Activated CD4-positive, alpha-beta T cell treated with anti-CD3 and anti-CD28 coated beads for 36 hours (primary cell): ENCODE measurements around the gene ZNF562. TPM values are rescaled to one million over a fixed set of nuclear protein-coding genes. Genes with fewer than 3 reads are reported as not detected.

Experiments used
- ATAC-seq: fragments of 200-7000 bp; cut with Tn5 transposase; one replicate; pipeline ENCODE4 v1.10.0; 2021; ENCODE audit warnings: mild to moderate bottlenecking, moderate library complexity
- CTCF ChIA-PET: fragments of 350-600 bp; sonication (Branson Sonifier 250); formaldehyde crosslinking; loops from one replicate; lab custom pipeline; 2021; ENCODE audit warnings: antibody characterized with exemption; lab: Charles Lee
- POLR2A ChIA-PET: fragments of 350-600 bp; sonication (Branson Sonifier 250); formaldehyde crosslinking; loops from one replicate; lab custom pipeline; 2021; ENCODE audit warnings: antibody characterized with exemption, inconsistent platforms; lab: Charles Lee
- DNase-seq: peaks from one replicate; pipeline ENCODE4 v3.0.0-alpha.2; 2020
- H3K27ac Mint-ChIP-seq: one replicate; pipeline ENCODE4 v1.8.0; 2021; ENCODE audit warnings: mixed read lengths
- H3K27me3 Mint-ChIP-seq: one replicate; pipeline ENCODE4 v1.8.0; 2021; ENCODE audit warnings: mixed read lengths
- H3K36me3 Mint-ChIP-seq: one replicate; pipeline ENCODE4 v1.8.0; 2021; ENCODE audit warnings: low read depth, mixed read lengths
- H3K4me1 Mint-ChIP-seq: one replicate; pipeline ENCODE4 v1.8.0; 2021; ENCODE audit warnings: mixed read lengths
- H3K4me3 Mint-ChIP-seq: one replicate; pipeline ENCODE4 v1.8.0; 2021; ENCODE audit warnings: mild to moderate bottlenecking, moderate library complexity, mixed read lengths
- H3K9me3 Mint-ChIP-seq: one replicate; pipeline ENCODE4 v1.8.0; 2021; ENCODE audit warnings: low read depth, mixed read lengths
- intact Hi-C, 2 experiments: fragments of 100-400 bp; cut with DNase I in 1 of 2; cut with micrococcal nuclease in 1 of 2; formaldehyde crosslinking; loops; one replicate each; pipeline versions ENCODE4 v1.14.2 to v1.15.1; 2022 to 2024; cut with DNase I, micrococcal nuclease
- total RNA-seq, 2 experiments: library from RNA; stranded (reverse); gene quantifications; one replicate each; pipeline ENCODE4 v1.2.3, GENCODE V29; 2021

The ZNF562 gene
- total RNA-seq, 2 experiments from 2014 or later = 29.9 to 39.7 TPM

DNA sequence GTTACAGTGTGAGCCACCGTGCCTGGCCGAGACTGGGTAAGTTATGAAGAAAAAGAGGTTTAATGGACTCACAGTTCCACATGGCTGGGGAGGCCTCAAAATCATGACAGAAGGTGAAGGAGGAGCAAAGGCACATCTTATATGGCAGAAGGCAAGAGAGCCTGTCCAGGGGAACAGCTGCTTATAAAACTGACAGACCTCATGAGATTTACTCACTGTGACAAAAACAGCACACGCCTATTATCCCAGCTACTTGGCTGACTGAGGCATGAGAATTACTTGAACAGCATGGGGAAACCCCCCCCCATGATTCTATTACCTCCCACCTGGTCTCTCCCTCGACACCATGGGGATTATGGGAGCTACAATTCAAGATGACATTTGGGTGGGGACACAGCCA lies 30.4 kb downstream of the ZNF562 start:
- peaks cover 12% of the 10 kb centered on the region for H3K9me3 Mint-ChIP-seq
- ChIA-PET POLR2A (interaction anchor here (0.7 kb wide), 1 partner anchor 24 kb away, joined by 4 read pairs; no protein-coding TSS in a partner anchor), CTCF (interaction anchor here (0.6 to 2.2 kb wide), 3 partner anchors 9 to 24 kb away, joined by 3 to 6 read pairs (median 5); no protein-coding TSS in a partner anchor)
- H3K36me3 Mint-ChIP-seq = peaks cover 44% of the 10 kb centered on the region
- no peak for ATAC-seq
- H3K4me1 Mint-ChIP-seq = no peaks in the 10 kb centered on the region
- no peak for DNase-seq
- H3K27me3 Mint-ChIP-seq = no peaks in the 10 kb centered on the region
- no peak overlapping the region for H3K27ac Mint-ChIP-seq
- intact Hi-C loops = no loop called here
- H3K4me3 Mint-ChIP-seq = no peak overlapping the region

DNA sequence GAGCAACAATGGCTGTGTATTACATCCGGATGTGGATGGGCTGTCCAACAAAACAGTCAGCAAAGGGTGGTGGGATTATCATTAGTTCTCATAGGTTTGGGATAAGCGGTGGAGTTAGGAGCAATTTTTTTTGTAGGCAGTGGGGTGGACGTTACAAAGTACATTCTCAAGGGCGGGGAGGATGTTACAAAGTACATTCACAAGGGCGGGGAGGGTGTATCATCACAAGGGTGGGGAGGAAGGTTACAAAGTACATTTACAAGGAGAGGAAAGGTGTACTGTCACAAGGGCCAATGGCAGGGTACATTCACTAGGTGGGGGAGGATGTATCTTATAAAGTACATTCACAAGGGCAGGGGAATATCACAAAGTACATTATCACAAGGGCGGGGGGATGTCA lies 33.1 kb downstream of the ZNF562 start:
- H3K36me3 Mint-ChIP-seq = peaks cover 27% of the 10 kb centered on the region
- DNase-seq (peak; percentile 16), ATAC-seq (no peak)
- intact Hi-C loops = no loop called here
- ChIA-PET CTCF (no interaction called here), POLR2A (no interaction called here)
- H3K27me3 Mint-ChIP-seq = no peaks in the 10 kb centered on the region
- no peak overlapping the region for H3K4me3 Mint-ChIP-seq
- no peaks in the 10 kb centered on the region for H3K4me1 Mint-ChIP-seq
- H3K9me3 Mint-ChIP-seq = peaks cover 12% of the 10 kb centered on the region
- H3K27ac Mint-ChIP-seq = no peak overlapping the region

- no peaks in the 10 kb centered on the region for H3K4me1 Mint-ChIP-seq
- intact Hi-C loops = no loop called here
- no peaks in the 10 kb centered on the region for H3K27me3 Mint-ChIP-seq
- no peak overlapping the region for H3K4me3 Mint-ChIP-seq
- ChIA-PET POLR2A (no interaction called here), CTCF (interaction anchor here (0.7 kb wide), 1 partner anchor 361 kb away, joined by 3 read pairs; no protein-coding TSS in a partner anchor)
- DNase-seq (no peak), ATAC-seq (no peak)
- H3K9me3 Mint-ChIP-seq = peaks cover 12% of the 10 kb centered on the region
- H3K36me3 Mint-ChIP-seq = peaks cover 24% of the 10 kb centered on the region
- H3K27ac Mint-ChIP-seq = no peak overlapping the region
Observed at GRCh38 chr19:9640956-9641355, 33.9 kb downstream of the ZNF562 start.

GRCh38 chr19:9636018-9636417 lies 38.9 kb downstream of the ZNF562 start:
- no peaks in the 10 kb centered on the region for H3K4me1 Mint-ChIP-seq
- ATAC-seq = no peak
- peaks cover 23% of the 10 kb centered on the region for H3K36me3 Mint-ChIP-seq
- ChIA-PET CTCF (no interaction called here), POLR2A (no interaction called here)
- no peak for DNase-seq
- intact Hi-C loops = no loop called here
- H3K27ac Mint-ChIP-seq = no peak overlapping the region
- no peak overlapping the region for H3K4me3 Mint-ChIP-seq
- peaks cover 2% of the 10 kb centered on the region for H3K9me3 Mint-ChIP-seq
- H3K27me3 Mint-ChIP-seq = no peaks in the 10 kb centered on the region

DNA sequence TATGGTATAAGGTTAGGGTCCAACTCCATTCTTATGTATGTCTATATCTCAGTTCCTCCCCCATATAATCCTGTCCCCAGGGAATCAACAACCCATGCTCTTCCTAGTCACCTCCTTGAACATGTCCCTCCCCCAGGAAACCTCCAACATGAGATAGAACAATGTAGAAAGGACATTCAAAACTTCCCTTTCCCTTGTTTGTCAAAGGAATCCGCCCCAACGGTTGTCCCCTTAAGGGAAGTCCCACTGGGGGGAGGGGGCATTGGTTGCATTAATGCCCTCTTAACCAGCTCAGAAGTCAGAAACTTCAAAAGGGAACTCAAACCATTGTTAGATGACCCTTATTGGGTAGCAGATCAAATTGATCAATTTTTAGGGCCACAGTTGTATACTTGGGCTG lies 47.0 kb downstream of the ZNF562 start:
- ATAC-seq (no peak), DNase-seq (no peak)
- peaks cover 5% of the 10 kb centered on the region for H3K4me1 Mint-ChIP-seq
- H3K36me3 Mint-ChIP-seq = peaks cover 13% of the 10 kb centered on the region
- H3K27ac Mint-ChIP-seq = no peak overlapping the region
- intact Hi-C loops = no loop called here
- no peaks in the 10 kb centered on the region for H3K9me3 Mint-ChIP-seq
- ChIA-PET POLR2A (no interaction called here), CTCF (interaction anchor here (0.6 to 1.7 kb wide), 8 partner anchors 34 to 895 kb away, joined by 3 to 6 read pairs (median 3); partner anchors contain the start of gene ZNF846)
- no peaks in the 10 kb centered on the region for H3K27me3 Mint-ChIP-seq
- H3K4me3 Mint-ChIP-seq = no peak overlapping the region

DNA sequence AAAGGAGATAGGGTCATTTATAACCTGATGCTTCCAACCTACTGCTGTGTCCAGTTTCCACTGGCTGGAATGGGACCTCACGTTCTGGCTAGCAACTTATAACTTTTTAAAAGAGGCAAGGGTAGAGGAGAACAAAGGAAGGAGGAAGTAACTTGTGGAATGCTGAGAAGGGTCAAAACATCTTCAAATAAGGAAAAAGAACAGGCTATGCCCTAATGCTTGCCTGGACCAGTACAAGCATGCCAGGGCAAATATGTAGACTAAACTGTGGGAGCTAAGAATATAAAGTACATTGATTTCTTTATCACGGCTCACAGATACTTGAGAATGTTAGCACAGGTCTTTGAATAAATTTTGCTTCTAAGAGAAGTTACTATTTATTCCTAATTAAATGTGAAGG lies 52.4 kb downstream of the ZNF562 start:
- POLR2A ChIA-PET = no interaction called here
- CTCF ChIA-PET = interaction anchor here (0.7 to 1.9 kb wide), 3 partner anchors 173 to 205 kb away, joined by 3 to 10 read pairs (median 3); partner anchors contain the start of gene UBL5
- peak overlapping the region; percentile 48 for H3K4me3 Mint-ChIP-seq
- H3K9me3 Mint-ChIP-seq = no peaks in the 10 kb centered on the region
- intact Hi-C loops = loop anchor here in 1 of 2 experiments (5.0 kb wide), 1 partner anchor 485 kb away; no protein-coding TSS in a partner anchor
- H3K27me3 Mint-ChIP-seq = no peaks in the 10 kb centered on the region
- DNase-seq (no peak), ATAC-seq (no peak)
- H3K36me3 Mint-ChIP-seq = peaks cover 23% of the 10 kb centered on the region
- no peak overlapping the region for H3K27ac Mint-ChIP-seq
- peaks cover 23% of the 10 kb centered on the region for H3K4me1 Mint-ChIP-seq

GRCh38 chr19:9621156-9622037 lies 53.5 kb downstream of the ZNF562 start, which contains the start of gene ZNF561:
Gene ZNF561, minus strand, starts transcription at chr19:9621232. Its CDS starts 1,776 bp downstream, at chr19:9619456.
- Mint-ChIP-seq H3K27me3 (no peaks in the 10 kb centered on the region), H3K36me3 (peaks cover 32% of the 10 kb centered on the region), H3K27ac (peak within 1 kb of the TSS; percentile 96), H3K4me3 (peak within 1 kb of the TSS; percentile 89), H3K9me3 (no peaks in the 10 kb centered on the region), H3K4me1 (peaks cover 23% of the 10 kb centered on the region)
- intact Hi-C loops = loop anchor here (1.0 to 5.0 kb wide), 18 partner anchors 24 to 789 kb away; partner anchors contain the start of genes ZNF562 (in 2 of the 2), ZNF846 (in 2 of the 2), FBXL12 (in 1 of the 2) and MBD3L1 (in 1 of the 2)
- ATAC-seq (peak; percentile 89), DNase-seq (peak; percentile 93)
- ChIA-PET CTCF (interaction anchor here (0.7 to 1.9 kb wide), 2 partner anchors 175 to 480 kb away, joined by 3 to 10 read pairs; no protein-coding TSS in a partner anchor), POLR2A (no interaction called here)

DNA sequence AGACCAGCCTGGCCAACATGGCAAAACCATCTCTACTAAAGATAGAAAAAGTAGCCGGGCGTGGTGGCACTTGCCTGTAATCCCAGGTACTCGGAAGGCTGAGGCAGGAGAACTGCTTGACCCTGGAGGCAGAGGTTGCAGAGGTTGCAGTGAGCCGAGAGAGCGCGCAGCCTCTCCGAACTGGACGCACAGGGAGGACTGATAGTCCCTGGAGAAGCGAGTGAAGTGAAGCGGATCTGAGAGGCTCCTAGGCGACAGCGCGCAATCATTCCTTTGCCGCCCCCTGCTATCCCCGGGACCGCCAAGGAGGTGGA lies 54.1 kb downstream of the ZNF562 start:
- CTCF ChIA-PET = no interaction called here
- peak overlapping the region; percentile 89 for H3K4me3 Mint-ChIP-seq
- DNase-seq (no peak), ATAC-seq (no peak)
- H3K27me3 Mint-ChIP-seq = no peaks in the 10 kb centered on the region
- peak overlapping the region; percentile 96 for H3K27ac Mint-ChIP-seq
- POLR2A ChIA-PET = no interaction called here
- H3K9me3 Mint-ChIP-seq = no peaks in the 10 kb centered on the region
- H3K4me1 Mint-ChIP-seq = peaks cover 23% of the 10 kb centered on the region
- intact Hi-C loops = loop anchor here (1.0 to 5.0 kb wide), 18 partner anchors 23 to 788 kb away; partner anchors contain the start of genes ZNF562 (in 2 of the 2), ZNF846 (in 2 of the 2), FBXL12 (in 1 of the 2) and MBD3L1 (in 1 of the 2)
- H3K36me3 Mint-ChIP-seq = peaks cover 38% of the 10 kb centered on the region

- CTCF ChIA-PET = interaction anchor here (0.6 kb wide), 1 partner anchor 22 kb away, joined by 3 read pairs; no protein-coding TSS in a partner anchor
- intact Hi-C loops = no loop called here
- no peaks in the 10 kb centered on the region for H3K27me3 Mint-ChIP-seq
- ATAC-seq (peak; percentile 41), DNase-seq (no peak)
- no peak overlapping the region for H3K4me3 Mint-ChIP-seq
- peaks cover 80% of the 10 kb centered on the region for H3K36me3 Mint-ChIP-seq
- peak overlapping the region; percentile 47 for H3K27ac Mint-ChIP-seq
- H3K4me1 Mint-ChIP-seq = peaks cover 14% of the 10 kb centered on the region
- peaks cover 6% of the 10 kb centered on the region for H3K9me3 Mint-ChIP-seq
- POLR2A ChIA-PET = no interaction called here
Observed at GRCh38 chr19:9615844-9616243, 59.1 kb downstream of the ZNF562 start.

DNA sequence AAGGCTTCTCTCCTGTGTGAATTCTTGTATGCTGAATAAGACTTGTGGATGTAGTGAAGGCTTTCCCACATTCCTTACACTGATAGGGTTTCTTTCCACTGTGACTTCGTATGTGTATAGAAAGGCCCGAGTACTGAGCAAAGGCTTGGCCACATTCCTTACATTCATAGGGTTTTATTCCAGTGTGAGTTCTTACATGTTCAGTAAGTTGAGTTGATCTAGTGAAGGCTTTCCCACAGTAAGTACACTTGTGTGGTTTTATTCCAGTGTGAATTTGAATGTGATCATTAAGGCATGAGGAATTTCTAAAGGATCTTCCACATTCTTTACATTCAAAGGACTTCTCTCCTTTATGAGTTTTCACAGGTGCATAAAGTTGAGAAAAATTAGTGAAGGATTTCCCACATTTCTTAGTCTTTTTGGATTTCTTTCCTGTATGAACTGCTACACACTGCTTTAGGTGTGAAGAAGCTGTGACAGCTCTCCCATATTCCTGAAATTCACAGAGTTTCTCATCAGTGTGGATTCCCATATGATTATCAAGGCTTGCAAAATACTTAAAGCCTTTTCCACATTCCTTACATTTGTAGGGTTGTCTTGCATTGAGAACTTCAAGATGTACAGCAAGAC lies 64.3 kb downstream of the ZNF562 start:
- ATAC-seq = no peak

DNA sequence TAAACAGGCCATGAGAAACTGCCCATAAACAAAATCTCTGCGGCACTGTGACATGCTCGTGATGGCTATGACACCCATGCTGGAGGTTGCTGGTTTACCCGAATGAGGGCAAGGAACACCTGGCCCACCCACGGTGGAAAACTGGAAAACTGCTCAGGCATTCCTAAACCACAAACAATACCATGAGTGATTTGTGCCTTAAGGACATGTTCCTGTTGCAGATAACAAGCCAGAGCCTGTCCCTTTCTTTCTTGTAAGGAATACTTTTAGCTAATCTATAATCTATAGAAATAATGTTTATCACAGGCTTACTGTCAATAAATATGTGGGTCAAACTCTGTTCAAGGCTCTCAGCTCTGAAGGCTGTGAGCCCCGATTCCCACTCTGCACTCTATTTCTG lies 66.0 kb downstream of the ZNF562 start:
- Mint-ChIP-seq H3K9me3 (peaks cover 33% of the 10 kb centered on the region), H3K4me3 (no peak overlapping the region), H3K27me3 (no peaks in the 10 kb centered on the region), H3K36me3 (peaks cover 72% of the 10 kb centered on the region), H3K27ac (no peak overlapping the region), H3K4me1 (no peaks in the 10 kb centered on the region)
- DNase-seq (no peak), ATAC-seq (no peak)
- POLR2A ChIA-PET = no interaction called here
- intact Hi-C loops = no loop called here
- CTCF ChIA-PET = no interaction called here

More for the DNA sequence above, 64.3 kb downstream of the ZNF562 start:
- ChIA-PET CTCF (no interaction called here), POLR2A (no interaction called here)
- intact Hi-C loops = no loop called here
- H3K9me3 Mint-ChIP-seq = peaks cover 30% of the 10 kb centered on the region
- H3K4me1 Mint-ChIP-seq = peaks cover under 1% of the 10 kb centered on the region
- H3K4me3 Mint-ChIP-seq = no peak overlapping the region
- H3K27ac Mint-ChIP-seq = no peak overlapping the region
- no peaks in the 10 kb centered on the region for H3K27me3 Mint-ChIP-seq
- H3K36me3 Mint-ChIP-seq = peaks cover 84% of the 10 kb centered on the region
- no peak for DNase-seq
